HepG2 (cell line): ENCODE measurements around the gene TPGS1. TPM values are rescaled to one million over a fixed set of nuclear protein-coding genes. Genes with fewer than 3 reads are reported as not detected.

Experiments used
- ARID3A ChIP-seq: IDR thresholded peaks from 2 replicates; pipeline ENCODE4 v1.6.1; 2012; ENCODE audit warnings: low read depth, low read length, improper control_type of control experiment
- GTF2F1 ChIP-seq: fragments of 150-350 bp; IDR thresholded peaks from 2 replicates; pipeline ENCODE4 v1.6.1; 2014; ENCODE audit warnings: low read length
- GTF3A ChIP-seq: sonication (generic); formaldehyde crosslinking; conservative IDR thresholded peaks from 2 replicates; pipeline ENCODE4 v1.4.0; 2020; ENCODE audit warnings: mild to moderate bottlenecking, missing genetic modification reagents
- HDAC1 ChIP-seq: sonication (generic); formaldehyde crosslinking; IDR thresholded peaks from 2 replicates; pipeline ENCODE4 v1.5.1; 2020; ENCODE audit warnings: mild to moderate bottlenecking, missing genetic modification reagents
- IRX3 ChIP-seq: sonication (generic); formaldehyde crosslinking; IDR thresholded peaks from 2 replicates; pipeline ENCODE4 v1.8.1; 2023; ENCODE audit warnings: mild to moderate bottlenecking, low read depth, missing genetic modification reagents, borderline replicate concordance
- KLF6 ChIP-seq: IDR thresholded peaks from 2 replicates; pipeline ENCODE4 v1.8.0; 2016; ENCODE audit warnings: missing biosample characterization, missing genetic modification reagents
- MTA1 ChIP-seq: sonication (generic); formaldehyde crosslinking; IDR thresholded peaks from 2 replicates; pipeline ENCODE4 v1.4.0; 2020; ENCODE audit warnings: missing genetic modification reagents, mild to moderate bottlenecking, borderline replicate concordance
- NBN ChIP-seq: fragments of 450-650 bp; conservative IDR thresholded peaks from 2 replicates; pipeline ENCODE4 v1.6.1; 2017
- POLR2A ChIP-seq, 2 experiments: IDR thresholded peaks; 2 replicates each; pipeline ENCODE4 v1.6.1; 2011; ENCODE audit warnings: low read depth in 2 of 2, low read length in 2 of 2, mild to moderate bottlenecking in 1 of 2, moderate library complexity in 1 of 2; ENCODE audit not compliant: insufficient read depth in 1 of 2
- RBM39 ChIP-seq: fragments of 200-400 bp; formaldehyde crosslinking; IDR thresholded peaks from one replicate; pipeline ENCODE4 v1.6.1; 2018; ENCODE audit warnings: antibody characterized with exemption, mild to moderate bottlenecking, low read depth, low read length; ENCODE audit not compliant: poor library complexity, severe bottlenecking
- SIN3B ChIP-seq: fragments of 150-350 bp; IDR thresholded peaks from 2 replicates; pipeline ENCODE4 v1.6.1; 2014; ENCODE audit warnings: low read length
- SYNCRIP ChIP-seq: fragments of 200-400 bp; formaldehyde crosslinking; IDR thresholded peaks from 2 replicates; pipeline ENCODE4 v1.6.1; 2018; ENCODE audit warnings: mild to moderate bottlenecking, low read depth, low read length; ENCODE audit not compliant: insufficient read depth
- TEAD2 ChIP-seq: sonication (generic); formaldehyde crosslinking; IDR thresholded peaks from 2 replicates; pipeline ENCODE4 v1.9.0; 2021; ENCODE audit warnings: missing genetic modification reagents
- ZBTB3 ChIP-seq: sonication (generic); formaldehyde crosslinking; IDR thresholded peaks from 2 replicates; pipeline ENCODE4 v1.4.0; 2020; ENCODE audit warnings: low read depth, mild to moderate bottlenecking, moderate library complexity, missing genetic modification reagents, borderline replicate concordance
- ZFP1 ChIP-seq: IDR thresholded peaks from 2 replicates; pipeline ENCODE4 v1.6.1; 2016
- ZFYVE20 ChIP-seq: sonication (generic); formaldehyde crosslinking; IDR thresholded peaks from 2 replicates; pipeline ENCODE4 v1.8.0; 2023; ENCODE audit warnings: low read depth, mild to moderate bottlenecking, moderate library complexity, missing genetic modification reagents, borderline replicate concordance
- ZNF101 ChIP-seq: sonication (generic); formaldehyde crosslinking; IDR thresholded peaks from 2 replicates; pipeline ENCODE4 v1.4.0; 2020; ENCODE audit warnings: mild to moderate bottlenecking, low read depth, missing genetic modification reagents, borderline replicate concordance
- ZNF547 ChIP-seq: sonication (generic); formaldehyde crosslinking; IDR thresholded peaks from 2 replicates; pipeline ENCODE4 v1.5.1; 2020; ENCODE audit warnings: mild to moderate bottlenecking, missing genetic modification reagents
- ZSCAN12 ChIP-seq: sonication (generic); formaldehyde crosslinking; IDR thresholded peaks from 2 replicates; pipeline ENCODE4 v1.9.0; 2021; ENCODE audit warnings: mild to moderate bottlenecking, missing genetic modification reagents
- polyA plus RNA-seq, 8 experiments: library from polyadenylated mRNA; depleted of rRNA in 3 of 8; stranded (reverse) in 7 of 8; unstranded in 1 of 8; fragments of >200 nt; fragmentation: Illumina TruSeq in 4 of 8; extraction: Trizol in 4 of 8; gene quantifications; 2 replicates each; pipeline versions ENCODE4 v1.2.1 to v1.2.3, GENCODE V29; 2011 to 2016; ENCODE audit warnings: low read depth in 4 of 8, missing spikeins in 1 of 8, mixed read lengths in 1 of 8; ENCODE audit not compliant: insufficient read depth in 1 of 8
- total RNA-seq, 5 experiments: library from RNA; depleted of rRNA; stranded (reverse); fragments of >200 nt; fragmentation: Illumina TruSeq; extraction: Trizol; gene quantifications; 2 replicates each; pipeline ENCODE4 v1.2.3, GENCODE V29; 2016; ENCODE audit warnings: low read depth in 1 of 5
- TF ChIP-seq, protein P1 (sequence below): sonication (generic); formaldehyde crosslinking; IDR thresholded peaks from 2 replicates; pipeline ENCODE4 v1.4.0; 2020; ENCODE audit warnings: missing genetic modification reagents
- TF ChIP-seq, protein P2 (sequence below): sonication (generic); formaldehyde crosslinking; IDR thresholded peaks from 2 replicates; pipeline ENCODE4 v1.8.0; 2022; ENCODE audit warnings: mild to moderate bottlenecking, missing genetic modification reagents, moderate library complexity
- TF ChIP-seq, protein P3 (sequence below): IDR thresholded peaks from 2 replicates; pipeline ENCODE4 v1.6.1; 2012; ENCODE audit warnings: inconsistent platforms
- TF ChIP-seq, protein P4 (sequence below): sonication (generic); formaldehyde crosslinking; IDR thresholded peaks from 2 replicates; pipeline ENCODE4 v1.4.0; 2020; ENCODE audit warnings: missing genetic modification reagents, borderline replicate concordance

TPGS1 gene
- total and polyA plus RNA-seq, 2 of the 13 experiments (the other 11 are each of a cell fraction or from before 2014, with no cell fraction given) = 1.1 to 6.2 TPM

- TF ChIP-seq, protein P1, sequence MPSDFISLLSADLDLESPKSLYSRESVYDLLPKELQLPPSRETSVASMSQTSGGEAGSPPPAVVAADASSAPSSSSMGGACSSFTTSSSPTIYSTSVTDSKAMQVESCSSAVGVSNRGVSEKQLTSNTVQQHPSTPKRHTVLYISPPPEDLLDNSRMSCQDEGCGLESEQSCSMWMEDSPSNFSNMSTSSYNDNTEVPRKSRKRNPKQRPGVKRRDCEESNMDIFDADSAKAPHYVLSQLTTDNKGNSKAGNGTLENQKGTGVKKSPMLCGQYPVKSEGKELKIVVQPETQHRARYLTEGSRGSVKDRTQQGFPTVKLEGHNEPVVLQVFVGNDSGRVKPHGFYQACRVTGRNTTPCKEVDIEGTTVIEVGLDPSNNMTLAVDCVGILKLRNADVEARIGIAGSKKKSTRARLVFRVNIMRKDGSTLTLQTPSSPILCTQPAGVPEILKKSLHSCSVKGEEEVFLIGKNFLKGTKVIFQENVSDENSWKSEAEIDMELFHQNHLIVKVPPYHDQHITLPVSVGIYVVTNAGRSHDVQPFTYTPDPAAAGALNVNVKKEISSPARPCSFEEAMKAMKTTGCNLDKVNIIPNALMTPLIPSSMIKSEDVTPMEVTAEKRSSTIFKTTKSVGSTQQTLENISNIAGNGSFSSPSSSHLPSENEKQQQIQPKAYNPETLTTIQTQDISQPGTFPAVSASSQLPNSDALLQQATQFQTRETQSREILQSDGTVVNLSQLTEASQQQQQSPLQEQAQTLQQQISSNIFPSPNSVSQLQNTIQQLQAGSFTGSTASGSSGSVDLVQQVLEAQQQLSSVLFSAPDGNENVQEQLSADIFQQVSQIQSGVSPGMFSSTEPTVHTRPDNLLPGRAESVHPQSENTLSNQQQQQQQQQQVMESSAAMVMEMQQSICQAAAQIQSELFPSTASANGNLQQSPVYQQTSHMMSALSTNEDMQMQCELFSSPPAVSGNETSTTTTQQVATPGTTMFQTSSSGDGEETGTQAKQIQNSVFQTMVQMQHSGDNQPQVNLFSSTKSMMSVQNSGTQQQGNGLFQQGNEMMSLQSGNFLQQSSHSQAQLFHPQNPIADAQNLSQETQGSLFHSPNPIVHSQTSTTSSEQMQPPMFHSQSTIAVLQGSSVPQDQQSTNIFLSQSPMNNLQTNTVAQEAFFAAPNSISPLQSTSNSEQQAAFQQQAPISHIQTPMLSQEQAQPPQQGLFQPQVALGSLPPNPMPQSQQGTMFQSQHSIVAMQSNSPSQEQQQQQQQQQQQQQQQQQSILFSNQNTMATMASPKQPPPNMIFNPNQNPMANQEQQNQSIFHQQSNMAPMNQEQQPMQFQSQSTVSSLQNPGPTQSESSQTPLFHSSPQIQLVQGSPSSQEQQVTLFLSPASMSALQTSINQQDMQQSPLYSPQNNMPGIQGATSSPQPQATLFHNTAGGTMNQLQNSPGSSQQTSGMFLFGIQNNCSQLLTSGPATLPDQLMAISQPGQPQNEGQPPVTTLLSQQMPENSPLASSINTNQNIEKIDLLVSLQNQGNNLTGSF (CRISPR knock-in tag) = no peak
- no peak for TF ChIP-seq GTF3A (CRISPR knock-in tag)
- no peak for TF ChIP-seq ZFYVE20
- TF ChIP-seq, protein P2, sequence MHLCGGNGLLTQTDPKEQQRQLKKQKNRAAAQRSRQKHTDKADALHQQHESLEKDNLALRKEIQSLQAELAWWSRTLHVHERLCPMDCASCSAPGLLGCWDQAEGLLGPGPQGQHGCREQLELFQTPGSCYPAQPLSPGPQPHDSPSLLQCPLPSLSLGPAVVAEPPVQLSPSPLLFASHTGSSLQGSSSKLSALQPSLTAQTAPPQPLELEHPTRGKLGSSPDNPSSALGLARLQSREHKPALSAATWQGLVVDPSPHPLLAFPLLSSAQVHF (CRISPR knock-in tag) = no peak
- TF ChIP-seq SIN3B = no peak
- TF ChIP-seq ARID3A = no peak
- TF ChIP-seq RBM39 = no peak
- no peak; the same call in 1 of the 2 replicates for TF ChIP-seq ZNF547 (CRISPR knock-in tag)
- TF ChIP-seq, protein P3, sequence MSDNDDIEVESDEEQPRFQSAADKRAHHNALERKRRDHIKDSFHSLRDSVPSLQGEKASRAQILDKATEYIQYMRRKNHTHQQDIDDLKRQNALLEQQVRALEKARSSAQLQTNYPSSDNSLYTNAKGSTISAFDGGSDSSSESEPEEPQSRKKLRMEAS = peak; percentile 57
- peak; percentile 43 to 74; a peak in 3 of 4 replicates for TF ChIP-seq POLR2A (IDR thresholded peaks at IDR 0.05; ENCODE audit: insufficient read depth in 1 of 2, low read depth in 2 of 2, low read length in 2 of 2)
- TF ChIP-seq MTA1 (CRISPR knock-in tag) = peak; percentile 69; the same call in 1 of the 2 replicates
- TF ChIP-seq, protein P4, sequence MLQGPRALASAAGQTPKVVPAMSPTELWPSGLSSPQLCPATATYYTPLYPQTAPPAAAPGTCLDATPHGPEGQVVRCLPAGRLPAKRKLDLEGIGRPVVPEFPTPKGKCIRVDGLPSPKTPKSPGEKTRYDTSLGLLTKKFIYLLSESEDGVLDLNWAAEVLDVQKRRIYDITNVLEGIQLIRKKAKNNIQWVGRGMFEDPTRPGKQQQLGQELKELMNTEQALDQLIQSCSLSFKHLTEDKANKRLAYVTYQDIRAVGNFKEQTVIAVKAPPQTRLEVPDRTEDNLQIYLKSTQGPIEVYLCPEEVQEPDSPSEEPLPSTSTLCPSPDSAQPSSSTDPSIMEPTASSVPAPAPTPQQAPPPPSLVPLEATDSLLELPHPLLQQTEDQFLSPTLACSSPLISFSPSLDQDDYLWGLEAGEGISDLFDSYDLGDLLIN (CRISPR knock-in tag) = no peak
- TF ChIP-seq TEAD2 = no peak
- TF ChIP-seq GTF2F1 = no peak
- no peak for TF ChIP-seq NBN
- no peak for TF ChIP-seq HDAC1
- TF ChIP-seq KLF6 (CRISPR knock-in tag) = no peak
- no peak for TF ChIP-seq ZFP1
- no peak for TF ChIP-seq ZBTB3 (CRISPR knock-in tag)
- no peak for TF ChIP-seq SYNCRIP
- TF ChIP-seq IRX3 (CRISPR knock-in tag) = no peak
- TF ChIP-seq ZNF101 (CRISPR knock-in tag) = no peak
- no peak for TF ChIP-seq ZSCAN12 (CRISPR knock-in tag)
Measured at GRCh38 chr19:491146-491741, 16.1 kb upstream of the TPGS1 start (continued).
